Head of caudate nucleus (tissue), 42 donors: Measurements from ENCODE around the gene BAG1.
A peak's percentile ranks its signal among the peaks of the same experiment; 100 is the strongest.

Experiments
- DNase-seq, 42 donors: peaks; one replicate each; pipeline versions ENCODE4 v3.0.0 to v3.0.0-alpha.2; 2020 to 2021; ENCODE audit warnings: mixed read lengths in 7 of 42
- intact Hi-C: fragments of 100-400 bp; cut with DNase I; formaldehyde crosslinking; loops from one replicate; pipeline ENCODE4 v1.15.0; 2022

The BAG1 gene

GRCh38 chr9:33264473-33265177 is at the start of gene BAG1, which contains the start of gene CHMP5:
TSS of gene BAG1 (minus strand) at chr9:33264708.
TSS of gene CHMP5 (plus strand) at chr9:33265049. CDS start at chr9:33265079, 30 bp downstream.
- peak; percentile 96 to 100 (median 100) for DNase-seq
- intact Hi-C loops = loop anchor here (2.0 kb wide), 1 partner anchor 26 kb away; the partner anchor contains the start of gene NFX1

GRCh38 chr9:33311953-33312352 is 47.4 kb upstream of the BAG1 start:
- no peak for DNase-seq
- intact Hi-C loops = no loop called here

GRCh38 chr9:33310748-33311147 is 46.2 kb upstream of the BAG1 start:
- no peak for DNase-seq
- intact Hi-C loops = no loop called here

- intact Hi-C loops = no loop called here
- no peak for DNase-seq
These were observed 45.4 kb upstream of the BAG1 start for GRCh38 chr9:33309903-33310302.

- intact Hi-C loops = no loop called here
- DNase-seq = no peak
These were observed 42.6 kb upstream of the BAG1 start for GRCh38 chr9:33307067-33307466.

- intact Hi-C loops = no loop called here
- no peak for DNase-seq
These were observed 41.5 kb upstream of the BAG1 start for GRCh38 chr9:33306037-33306436.

GRCh38 chr9:33304362-33304761 is 39.9 kb upstream of the BAG1 start:
- intact Hi-C loops = no loop called here
- DNase-seq = no peak

- DNase-seq = no peak
- intact Hi-C loops = no loop called here
These were observed 36.0 kb upstream of the BAG1 start for GRCh38 chr9:33300546-33300945.

- intact Hi-C loops = loop anchor here (10.0 kb wide), 1 partner anchor 177 kb away; the partner anchor contains the start of gene NOL6
- peak in 35 of 42 donors; percentile 14 to 68 (median 42) for DNase-seq
These were observed 32.9 kb upstream of the BAG1 start for GRCh38 chr9:33297432-33297831.

- no peak for DNase-seq
- intact Hi-C loops = loop anchor here (10.0 kb wide), 1 partner anchor 179 kb away; the partner anchor contains the start of gene NOL6
These were observed 31.1 kb upstream of the BAG1 start for GRCh38 chr9:33295571-33295970.

GRCh38 chr9:33294670-33295432 is 30.3 kb upstream of the BAG1 start:
- intact Hi-C loops = loop anchor here (10.0 kb wide), 1 partner anchor 180 kb away; the partner anchor contains the start of gene NOL6
- DNase-seq = no peak

GRCh38 chr9:33293782-33294181 is 29.3 kb upstream of the BAG1 start:
- no peak for DNase-seq
- intact Hi-C loops = loop anchor here (10.0 kb wide), 1 partner anchor 181 kb away; the partner anchor contains the start of gene NOL6

- intact Hi-C loops = loop anchor here (2.0 to 10.0 kb wide), 2 partner anchors 27 to 183 kb away; partner anchors contain the start of genes BAG1, CHMP5 and NOL6
- no peak for DNase-seq
These were observed 27.4 kb upstream of the BAG1 start for GRCh38 chr9:33291901-33292300.

- DNase-seq = peak in 3 of 42 donors; percentile 81 to 94 (median 86)
These were observed 26.5 kb upstream of the BAG1 start for GRCh38 chr9:33291031-33291397.

GRCh38 chr9:33290247-33291030 is 25.9 kb upstream of the BAG1 start, which contains the start of gene NFX1:
TSS of gene NFX1 (plus strand) at chr9:33290516. CDS start at chr9:33290573, 57 bp downstream.
- peak; percentile 89 to 99 (median 95) for DNase-seq
- intact Hi-C loops = loop anchor here (2.0 to 10.0 kb wide), 2 partner anchors 26 to 184 kb away; partner anchors contain the start of genes BAG1, CHMP5 and NOL6

More at GRCh38 chr9:33291031-33291397, 26.5 kb upstream of the BAG1 start:
- intact Hi-C loops = loop anchor here (2.0 to 10.0 kb wide), 2 partner anchors 26 to 184 kb away; partner anchors contain the start of genes BAG1, CHMP5 and NOL6

- no peak for DNase-seq
- intact Hi-C loops = loop anchor here (2.0 to 10.0 kb wide), 2 partner anchors 25 to 185 kb away; partner anchors contain the start of genes BAG1, CHMP5 and NOL6
These were observed 25.4 kb upstream of the BAG1 start for GRCh38 chr9:33289936-33290246.

GRCh38 chr9:33289496-33289895 is 25.0 kb upstream of the BAG1 start:
- peak in 27 of 42 donors; percentile 8 to 58 (median 34) for DNase-seq
- intact Hi-C loops = no loop called here

- intact Hi-C loops = no loop called here
- DNase-seq = peak in 1 of 42 donors; percentile 17
These were observed 24.4 kb upstream of the BAG1 start for GRCh38 chr9:33288828-33289483.
